Measurements from ENCODE around the gene PTPN18. TPM values are rescaled to one million over a fixed set of nuclear protein-coding genes. Genes with fewer than 3 reads are reported as not detected.

Gene PTPN18, protein sequence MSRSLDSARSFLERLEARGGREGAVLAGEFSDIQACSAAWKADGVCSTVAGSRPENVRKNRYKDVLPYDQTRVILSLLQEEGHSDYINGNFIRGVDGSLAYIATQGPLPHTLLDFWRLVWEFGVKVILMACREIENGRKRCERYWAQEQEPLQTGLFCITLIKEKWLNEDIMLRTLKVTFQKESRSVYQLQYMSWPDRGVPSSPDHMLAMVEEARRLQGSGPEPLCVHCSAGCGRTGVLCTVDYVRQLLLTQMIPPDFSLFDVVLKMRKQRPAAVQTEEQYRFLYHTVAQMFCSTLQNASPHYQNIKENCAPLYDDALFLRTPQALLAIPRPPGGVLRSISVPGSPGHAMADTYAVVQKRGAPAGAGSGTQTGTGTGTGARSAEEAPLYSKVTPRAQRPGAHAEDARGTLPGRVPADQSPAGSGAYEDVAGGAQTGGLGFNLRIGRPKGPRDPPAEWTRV
- total RNA-seq, result 10 to 100 TPM; 18.2 to 21.7 TPM
- 10 to 100 TPM; 30.0 to 37.6 TPM for polyA plus RNA-seq (ENCODE audit: insufficient read length in 2 of 2)
- long read RNA-seq, donor 1, partial matches to known transcripts, result 0 of 6 reads
- long read RNA-seq, donor 1, other reads (novel, unspliced or antisense), result 0 of 6 reads
- long read RNA-seq, donor 2, partial matches to known transcripts, result 9 of 15 reads
- long read RNA-seq, donor 2, other reads (novel, unspliced or antisense), result 0 of 15 reads
- long read RNA-seq, donor 3, transcript PTPN18-207 (2 exons, 1,717 nt), result major isoform, 5 of 9 reads
- long read RNA-seq, donor 3, partial matches to known transcripts, result 0 of 9 reads
- long read RNA-seq, donor 3, other reads (novel, unspliced or antisense), result 0 of 9 reads
- long read RNA-seq, donor 4, partial matches to known transcripts, result 0 of 7 reads
- long read RNA-seq, donor 4, other reads (novel, unspliced or antisense), result 0 of 7 reads

DNA sequence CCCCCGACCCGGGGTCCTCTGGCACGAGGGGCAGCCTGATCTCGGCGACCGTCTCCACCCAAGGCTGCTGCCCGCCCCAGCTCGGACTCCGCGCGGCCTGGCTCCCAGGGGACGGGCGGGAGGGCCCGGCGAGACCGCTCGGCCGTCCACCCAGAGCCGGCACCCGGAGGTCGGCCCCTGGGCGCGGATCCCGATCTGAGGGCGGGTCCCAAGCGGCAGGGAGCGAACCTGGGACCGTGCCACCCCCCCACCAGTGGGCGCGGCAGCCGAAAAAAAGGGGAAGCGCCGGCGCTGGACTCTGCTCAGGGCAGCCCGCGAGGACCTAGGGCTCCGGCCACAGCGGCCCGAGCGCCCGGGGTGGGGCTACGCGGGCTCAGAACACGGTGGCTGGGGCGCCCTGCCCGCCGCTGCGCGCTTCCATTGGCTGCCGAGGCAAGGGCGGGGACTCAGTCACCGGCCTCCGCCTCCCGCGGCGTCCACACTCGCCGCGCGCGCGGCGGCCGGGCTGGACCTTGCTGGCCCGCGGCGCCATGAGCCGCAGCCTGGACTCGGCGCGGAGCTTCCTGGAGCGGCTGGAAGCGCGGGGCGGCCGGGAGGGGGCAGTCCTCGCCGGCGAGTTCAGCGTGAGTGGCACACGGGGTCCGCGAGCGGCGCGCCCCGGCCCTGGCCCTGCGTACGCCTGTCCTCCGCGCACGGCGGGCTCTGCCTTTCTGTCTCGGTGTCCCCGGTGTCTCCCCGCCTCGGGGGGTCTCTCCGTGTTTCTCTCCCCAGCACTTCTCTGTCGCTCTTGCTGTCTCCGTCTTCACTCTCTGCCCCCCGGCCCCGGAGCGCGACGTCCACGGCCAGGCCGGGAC lies at the start of gene PTPN18:
PTPN18 (plus strand) TSS at position 479 of the 854 bp plus-strand sequence; CDS start at position 531, 52 bp downstream.
- under 1% methylated on average over 106 of the region's 107 CpGs for WGBS (ENCODE audit: insufficient coverage)
- Histone ChIP-seq H3K4me1 (ENCODE audit: control insufficient read depth, insufficient read depth, low read length) (peaks cover 36% of the 10 kb centered on the region), H3K27ac (ENCODE audit: low read depth, low read length) (no peak within 1 kb of the TSS), H3K9me3 (ENCODE audit: control insufficient read depth, insufficient read depth, low read length) (no peaks in the 10 kb centered on the region), H3K36me3 (ENCODE audit: control insufficient read depth, insufficient read depth, low read length) (peaks cover 5% of the 10 kb centered on the region), H3K4me3 (ENCODE audit: low read depth, low read length) (peak within 1 kb of the TSS; percentile 60), H3K27me3 (ENCODE audit: control insufficient read depth, insufficient read depth, low read length) (no peaks in the 10 kb centered on the region)
- DNase-seq (ENCODE audit: low read depth in 4 of 6, low spot score in 6 of 6), result peak in 5 of 6 donors; percentile 69 to 94 (median 77)

DNA sequence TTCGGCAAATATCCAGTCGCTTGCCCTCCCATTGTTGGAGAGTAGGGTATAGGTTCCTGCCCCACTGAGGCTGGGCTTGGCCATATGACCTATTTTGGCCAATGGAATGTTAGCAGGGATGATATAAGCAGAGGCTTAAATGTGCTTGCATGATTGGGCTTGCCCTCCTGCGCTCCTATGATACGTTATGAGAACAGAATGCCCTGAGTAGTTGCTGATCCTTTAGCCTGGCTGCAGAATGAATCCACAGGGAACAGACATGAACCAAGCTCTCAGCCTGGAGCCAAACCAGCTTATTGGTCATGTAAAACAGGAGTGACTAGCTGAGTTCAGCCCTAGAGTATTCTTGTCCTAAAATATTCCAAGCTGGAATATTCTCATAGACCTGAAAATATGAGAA lies 48.0 kb upstream of the PTPN18 start:
- Histone ChIP-seq H3K36me3 (ENCODE audit: control insufficient read depth, insufficient read depth, low read length) (no peaks in the 10 kb centered on the region), H3K27me3 (ENCODE audit: control insufficient read depth, insufficient read depth, low read length) (peaks cover 3% of the 10 kb centered on the region), H3K4me1 (ENCODE audit: control insufficient read depth, insufficient read depth, low read length) (no peaks in the 10 kb centered on the region), H3K27ac (ENCODE audit: low read depth, low read length) (no peak overlapping the region), H3K4me3 (ENCODE audit: low read depth, low read length) (no peak overlapping the region), H3K9me3 (ENCODE audit: control insufficient read depth, insufficient read depth, low read length) (no peaks in the 10 kb centered on the region)
- DNase-seq (ENCODE audit: low read depth in 4 of 6, low spot score in 6 of 6), result no peak
- WGBS (ENCODE audit: insufficient coverage), result 94% methylated on average over 4 of the region's 4 CpGs

DNA sequence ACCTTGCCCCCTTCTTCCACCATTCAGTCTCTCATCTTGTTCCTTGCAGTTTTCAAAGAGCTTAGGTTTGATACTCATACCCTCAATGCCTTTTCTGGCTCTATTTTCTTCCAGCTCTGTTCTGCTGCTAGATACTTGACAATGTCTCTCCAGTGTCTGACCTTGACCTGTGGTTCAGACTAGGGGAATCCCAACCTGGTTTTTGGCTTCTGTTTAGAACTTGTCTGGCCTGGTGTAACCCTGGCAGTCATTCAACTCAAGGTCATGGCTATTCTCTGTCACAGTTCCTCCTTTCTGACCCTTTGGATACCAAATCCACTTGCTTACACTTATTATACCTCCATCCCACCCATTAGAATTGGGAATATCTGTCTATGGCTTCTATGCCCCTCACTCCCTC lies 45.0 kb upstream of the PTPN18 start:
- no peak overlapping the region for H3K4me3 ChIP-seq (ENCODE audit: low read depth, low read length)
- no peak overlapping the region for H3K27ac ChIP-seq (ENCODE audit: low read depth, low read length)
- H3K36me3 ChIP-seq (ENCODE audit: control insufficient read depth, insufficient read depth, low read length), result no peaks in the 10 kb centered on the region
- no peak for DNase-seq (ENCODE audit: low read depth in 4 of 6, low spot score in 6 of 6)
- H3K9me3 ChIP-seq (ENCODE audit: control insufficient read depth, insufficient read depth, low read length), result no peaks in the 10 kb centered on the region
- peaks cover 5% of the 10 kb centered on the region for H3K27me3 ChIP-seq (ENCODE audit: control insufficient read depth, insufficient read depth, low read length)
- peaks cover 10% of the 10 kb centered on the region for H3K4me1 ChIP-seq (ENCODE audit: control insufficient read depth, insufficient read depth, low read length)

DNA sequence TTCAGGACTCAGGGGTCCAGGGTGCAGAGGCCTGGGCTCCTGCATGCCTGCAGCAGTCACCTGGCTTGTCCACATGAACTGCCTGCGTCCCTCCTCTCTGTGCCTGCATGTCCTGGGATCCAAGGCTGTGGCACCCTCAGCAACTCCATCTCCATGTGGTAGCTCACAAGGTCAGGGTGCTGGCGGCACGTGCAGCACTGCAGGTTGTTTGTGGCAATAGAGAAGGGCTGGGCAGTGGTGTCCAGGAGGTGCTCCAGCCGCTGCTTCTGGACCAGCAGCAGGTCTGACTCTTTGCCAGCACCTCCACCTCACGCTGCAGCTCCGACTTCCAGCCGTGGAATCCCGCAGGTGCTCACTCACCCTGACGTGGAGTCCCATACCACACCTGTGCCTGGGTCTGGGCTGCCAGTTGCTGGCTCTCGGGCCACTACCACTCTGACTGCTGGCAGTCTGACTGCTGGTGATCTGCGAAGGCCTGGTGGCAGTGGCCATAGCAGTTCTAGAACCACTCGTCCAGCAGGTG lies 42.0 kb upstream of the PTPN18 start:
- 88% methylated on average over 12 of the region's 12 CpGs for WGBS (ENCODE audit: insufficient coverage)
- Histone ChIP-seq H3K36me3 (ENCODE audit: control insufficient read depth, insufficient read depth, low read length) (no peaks in the 10 kb centered on the region), H3K4me1 (ENCODE audit: control insufficient read depth, insufficient read depth, low read length) (peaks cover 21% of the 10 kb centered on the region), H3K4me3 (ENCODE audit: low read depth, low read length) (no peak overlapping the region), H3K9me3 (ENCODE audit: control insufficient read depth, insufficient read depth, low read length) (no peaks in the 10 kb centered on the region), H3K27me3 (ENCODE audit: control insufficient read depth, insufficient read depth, low read length) (peaks cover 5% of the 10 kb centered on the region), H3K27ac (ENCODE audit: low read depth, low read length) (no peak overlapping the region)
- DNase-seq (ENCODE audit: low read depth in 4 of 6, low spot score in 6 of 6), result no peak

DNA sequence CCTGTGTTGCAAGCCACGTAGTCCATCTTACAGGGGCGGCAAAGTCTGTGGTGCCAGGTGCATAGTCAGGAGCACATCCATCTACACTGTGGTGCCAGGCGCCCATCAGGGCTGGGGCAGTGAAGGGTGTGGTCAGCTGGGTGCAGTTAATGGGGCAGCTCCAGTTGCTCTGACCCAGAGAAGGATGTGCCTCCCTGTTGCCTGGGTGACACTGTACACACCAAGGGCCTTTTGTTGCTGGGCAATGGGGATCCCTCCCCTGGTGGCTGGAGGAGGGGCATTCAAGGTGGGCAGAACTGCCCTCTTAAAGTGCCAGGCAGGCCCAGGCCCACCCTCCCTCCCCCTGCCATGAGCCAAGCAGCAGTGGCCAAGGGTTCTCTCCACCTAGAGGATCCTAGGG lies 41.5 kb upstream of the PTPN18 start:
- no peak for DNase-seq (ENCODE audit: low read depth in 4 of 6, low spot score in 6 of 6)
- WGBS (ENCODE audit: insufficient coverage), result 95% methylated on average over 3 of the region's 3 CpGs

DNA sequence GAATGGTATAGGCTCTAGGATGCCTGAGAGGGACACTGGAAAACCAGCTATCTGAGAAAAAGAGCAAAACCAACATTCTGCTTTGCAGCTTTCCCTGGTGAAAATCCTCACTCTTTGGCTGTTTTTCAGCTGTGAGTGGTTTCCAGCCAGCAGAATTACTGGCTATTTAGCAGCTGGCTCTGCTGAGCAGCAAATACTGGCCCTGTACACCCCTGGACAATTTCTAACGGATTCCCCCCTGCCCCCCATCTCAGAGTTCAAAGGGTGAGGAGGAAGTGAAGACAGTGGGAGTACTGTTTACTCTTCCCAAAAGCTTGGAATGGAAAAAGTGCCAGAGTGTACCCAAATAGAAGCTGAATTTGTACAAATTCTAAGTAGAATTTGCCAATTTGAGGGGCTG lies 39.3 kb upstream of the PTPN18 start:
- Histone ChIP-seq H3K9me3 (ENCODE audit: control insufficient read depth, insufficient read depth, low read length) (no peaks in the 10 kb centered on the region), H3K36me3 (ENCODE audit: control insufficient read depth, insufficient read depth, low read length) (no peaks in the 10 kb centered on the region), H3K27me3 (ENCODE audit: control insufficient read depth, insufficient read depth, low read length) (peaks cover 5% of the 10 kb centered on the region), H3K4me1 (ENCODE audit: control insufficient read depth, insufficient read depth, low read length) (peaks cover 21% of the 10 kb centered on the region), H3K4me3 (ENCODE audit: low read depth, low read length) (no peak overlapping the region), H3K27ac (ENCODE audit: low read depth, low read length) (no peak overlapping the region)
- no CpG with 5 or more reads among the region's 1 CpG for WGBS (ENCODE audit: insufficient coverage)
- peak in 2 of 6 donors; percentile 21 to 55 for DNase-seq (ENCODE audit: low read depth in 4 of 6, low spot score in 6 of 6)

More for the DNA sequence above, 41.5 kb upstream of the PTPN18 start:
- H3K27me3 ChIP-seq (ENCODE audit: control insufficient read depth, insufficient read depth, low read length), result peaks cover 5% of the 10 kb centered on the region
- H3K4me1 ChIP-seq (ENCODE audit: control insufficient read depth, insufficient read depth, low read length), result peaks cover 21% of the 10 kb centered on the region
- H3K4me3 ChIP-seq (ENCODE audit: low read depth, low read length), result no peak overlapping the region
- no peaks in the 10 kb centered on the region for H3K36me3 ChIP-seq (ENCODE audit: control insufficient read depth, insufficient read depth, low read length)
- no peak overlapping the region for H3K27ac ChIP-seq (ENCODE audit: low read depth, low read length)
- no peaks in the 10 kb centered on the region for H3K9me3 ChIP-seq (ENCODE audit: control insufficient read depth, insufficient read depth, low read length)

DNA sequence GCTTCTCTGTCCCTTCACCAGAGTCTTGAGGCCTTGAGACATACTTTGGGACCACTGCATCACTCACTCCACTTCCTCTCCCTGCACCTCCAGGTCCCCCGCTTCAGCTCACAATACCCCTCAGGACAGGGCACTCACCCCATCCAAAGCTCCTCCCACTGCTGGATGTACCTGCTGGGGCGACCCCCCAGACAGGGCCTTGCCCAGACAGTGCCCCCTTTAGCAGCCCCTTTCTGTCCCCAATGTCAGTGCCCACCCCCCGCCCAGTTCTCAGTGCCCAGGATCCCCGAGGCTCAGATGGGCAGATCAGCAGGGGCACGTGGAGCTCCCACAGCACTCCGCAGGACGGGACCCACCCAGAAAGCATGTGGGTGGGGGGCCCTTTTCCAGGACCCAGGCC lies 37.0 kb upstream of the PTPN18 start:
- no peak overlapping the region for H3K27ac ChIP-seq (ENCODE audit: low read depth, low read length)
- H3K9me3 ChIP-seq (ENCODE audit: control insufficient read depth, insufficient read depth, low read length), result no peaks in the 10 kb centered on the region
- H3K36me3 ChIP-seq (ENCODE audit: control insufficient read depth, insufficient read depth, low read length), result no peaks in the 10 kb centered on the region
- H3K4me3 ChIP-seq (ENCODE audit: low read depth, low read length), result no peak overlapping the region
- 89% methylated on average over 6 of the region's 7 CpGs for WGBS (ENCODE audit: insufficient coverage)
- no peaks in the 10 kb centered on the region for H3K27me3 ChIP-seq (ENCODE audit: control insufficient read depth, insufficient read depth, low read length)
- peaks cover 21% of the 10 kb centered on the region for H3K4me1 ChIP-seq (ENCODE audit: control insufficient read depth, insufficient read depth, low read length)
- DNase-seq (ENCODE audit: low read depth in 4 of 6, low spot score in 6 of 6), result no peak

DNA sequence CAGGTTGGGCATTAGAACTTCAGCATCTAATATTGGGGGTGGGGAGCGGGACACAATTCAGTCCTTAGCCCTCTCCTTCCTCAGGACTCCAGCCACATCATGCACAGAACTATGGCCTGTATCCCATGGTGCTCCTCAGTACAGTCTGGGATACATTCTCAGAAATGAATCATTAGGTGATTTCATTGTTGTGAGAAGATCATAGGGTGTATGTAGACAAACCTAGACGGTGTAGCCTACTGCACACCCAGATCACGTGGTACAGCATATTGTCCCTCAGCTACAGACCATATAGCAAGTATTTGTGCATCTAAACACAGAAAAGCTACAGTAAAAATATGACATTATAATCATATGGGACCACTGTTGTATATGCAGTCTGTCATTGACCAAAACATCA lies 36.3 kb upstream of the PTPN18 start:
- Histone ChIP-seq H3K4me3 (ENCODE audit: low read depth, low read length) (no peak overlapping the region), H3K36me3 (ENCODE audit: control insufficient read depth, insufficient read depth, low read length) (no peaks in the 10 kb centered on the region), H3K9me3 (ENCODE audit: control insufficient read depth, insufficient read depth, low read length) (no peaks in the 10 kb centered on the region), H3K27ac (ENCODE audit: low read depth, low read length) (no peak overlapping the region), H3K27me3 (ENCODE audit: control insufficient read depth, insufficient read depth, low read length) (no peaks in the 10 kb centered on the region), H3K4me1 (ENCODE audit: control insufficient read depth, insufficient read depth, low read length) (peaks cover 21% of the 10 kb centered on the region)
- no CpG with 5 or more reads among the region's 3 CpGs for WGBS (ENCODE audit: insufficient coverage)
- DNase-seq (ENCODE audit: low read depth in 4 of 6, low spot score in 6 of 6), result no peak
